B cell (primary cell): Measurements from ENCODE around the gene LRRC8E.

Source experiments
- CTCF ChIP-seq: fragments of 200-600 bp; IDR thresholded peaks from one replicate; pipeline ENCODE4 v1.8.0; 2022; ENCODE audit warnings: antibody characterized with exemption, mild to moderate bottlenecking
- EZH2 ChIP-seq: IDR thresholded peaks from 2 replicates; pipeline ENCODE4 v1.6.1; 2012; ENCODE audit warnings: borderline replicate concordance, low read depth, mild to moderate bottlenecking, moderate library complexity, low read length; ENCODE audit not compliant: insufficient read depth, poor library complexity, severe bottlenecking

GRCh38 chr19:7900931-7901330 is 12.6 kb downstream of the LRRC8E start:
- TF ChIP-seq EZH2 (no peak), CTCF (no peak)
